MCF 10A (cell line): ENCODE measurements around the gene SACM1L. TPM values are rescaled to one million over a fixed set of nuclear protein-coding genes. Genes with fewer than 3 reads are reported as not detected.

ENCODE experiments used
- BruUV-seq: library from RNA; stranded (reverse); fragments of 400-500 nt; replicated peaks from 2 replicates; lab custom pipeline; 2021; lab: Mats Ljungman, UMichigan
- CTCF ChIA-PET: fragments of 300-600 bp; sonication (Branson Sonifier 250); formaldehyde crosslinking; extraction: SDS; loops from one replicate; lab custom pipeline; 2021; ENCODE audit warnings: antibody characterized with exemption, inconsistent platforms; lab: Yijun Ruan, JAX
- POLR2A ChIA-PET: fragments of 300-600, 350-650 bp; sonication (Branson Sonifier 250); formaldehyde crosslinking; extraction: SDS; loops from one replicate; lab custom pipeline; 2020; ENCODE audit warnings: antibody characterized with exemption, inconsistent platforms; lab: Yijun Ruan, JAX
- DNase-seq: peaks from one replicate; pipeline ENCODE4 v3.0.0-alpha.2; 2018; ENCODE audit not compliant: unreplicated experiment
- H3K27ac Mint-ChIP-seq: one replicate; pipeline ENCODE4 v1.8.0; 2022; ENCODE audit warnings: mild to moderate bottlenecking, low read depth, mixed read lengths; ENCODE audit not compliant: unreplicated experiment
- H3K27me3 Mint-ChIP-seq: one replicate; pipeline ENCODE4 v1.8.0; 2022; ENCODE audit warnings: mixed read lengths; ENCODE audit not compliant: insufficient read depth, unreplicated experiment
- H3K36me3 Mint-ChIP-seq: one replicate; pipeline ENCODE4 v1.8.0; 2022; ENCODE audit warnings: mild to moderate bottlenecking, moderate library complexity, mixed read lengths; ENCODE audit not compliant: insufficient read depth, unreplicated experiment
- H3K4me1 Mint-ChIP-seq: one replicate; pipeline ENCODE4 v1.8.0; 2022; ENCODE audit warnings: mixed read lengths; ENCODE audit not compliant: insufficient read depth, unreplicated experiment
- H3K4me3 Mint-ChIP-seq: one replicate; pipeline ENCODE4 v1.8.0; 2022; ENCODE audit warnings: mild to moderate bottlenecking, moderate library complexity, mixed read lengths; ENCODE audit not compliant: unreplicated experiment
- H3K9me3 Mint-ChIP-seq: one replicate; pipeline ENCODE4 v1.8.0; 2022; ENCODE audit warnings: mixed read lengths; ENCODE audit not compliant: unreplicated experiment
- CTCF ChIP-seq: fragments of 200-600 bp; IDR thresholded peaks from one replicate; pipeline ENCODE4 v1.8.0; 2022; ENCODE audit warnings: antibody characterized with exemption, mild to moderate bottlenecking; ENCODE audit not compliant: unreplicated experiment
- intact Hi-C: fragments of 100-400 bp; cut with micrococcal nuclease; formaldehyde crosslinking; loops from 2 replicates; pipeline ENCODE4 v1.14.1; 2022
- total RNA-seq: library from RNA; stranded (reverse); gene quantifications from 2 replicates; pipeline ENCODE4 v1.2.3, GENCODE V29; 2022

Gene SACM1L
- total RNA-seq, 1 experiment from 2014 or later: 39.3 TPM

DNA sequence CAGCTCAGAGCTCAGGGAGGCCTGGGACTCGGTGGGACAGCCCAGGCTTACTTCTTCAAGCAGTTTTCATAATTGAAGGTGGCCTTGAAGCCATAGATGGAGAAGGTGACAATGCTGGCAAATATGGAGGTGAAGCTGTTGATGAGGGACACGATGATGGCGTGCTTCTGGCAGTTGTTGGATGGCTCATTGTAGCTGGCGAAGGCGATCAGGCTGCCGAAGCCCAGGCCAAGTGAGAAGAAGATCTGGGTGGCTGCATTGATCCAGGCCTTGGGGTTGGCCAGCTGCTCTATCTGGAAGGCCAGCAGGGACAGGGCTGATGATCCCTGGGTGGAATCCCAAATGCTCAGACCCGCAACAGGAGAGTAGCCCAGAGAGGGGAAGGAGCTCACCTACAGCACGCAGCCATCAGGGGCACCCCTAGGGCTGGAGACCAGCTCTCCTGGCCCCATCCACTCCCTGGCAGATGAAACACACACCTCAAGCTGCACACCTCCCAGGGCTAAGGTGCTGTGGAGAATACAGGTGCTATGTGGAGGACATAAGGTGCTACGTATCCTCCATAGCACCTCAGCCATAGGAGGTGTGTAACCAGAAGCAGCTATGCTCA, 82.1 kb downstream of the SACM1L start:
- H3K4me1 Mint-ChIP-seq: no peaks in the 10 kb centered on the region
- H3K9me3 Mint-ChIP-seq: no peaks in the 10 kb centered on the region
- intact Hi-C loops: no loop called here
- TF ChIP-seq CTCF: no peak
- POLR2A ChIA-PET: interaction anchor here (0.6 kb wide), 1 partner anchor 181 kb away, joined by 4 read pairs; no protein-coding TSS in a partner anchor
- H3K36me3 Mint-ChIP-seq: no peaks in the 10 kb centered on the region
- H3K27me3 Mint-ChIP-seq: peaks cover 95% of the 10 kb centered on the region
- no peak overlapping the region for H3K27ac Mint-ChIP-seq
- CTCF ChIA-PET: interaction anchor here (0.6 to 3.1 kb wide), 3 partner anchors 10 to 1448 kb away, joined by 3 to 12 read pairs (median 4); no protein-coding TSS in a partner anchor
- no peak for DNase-seq
- BruUV-seq: no TSS peak
- no peak overlapping the region for H3K4me3 Mint-ChIP-seq

DNA sequence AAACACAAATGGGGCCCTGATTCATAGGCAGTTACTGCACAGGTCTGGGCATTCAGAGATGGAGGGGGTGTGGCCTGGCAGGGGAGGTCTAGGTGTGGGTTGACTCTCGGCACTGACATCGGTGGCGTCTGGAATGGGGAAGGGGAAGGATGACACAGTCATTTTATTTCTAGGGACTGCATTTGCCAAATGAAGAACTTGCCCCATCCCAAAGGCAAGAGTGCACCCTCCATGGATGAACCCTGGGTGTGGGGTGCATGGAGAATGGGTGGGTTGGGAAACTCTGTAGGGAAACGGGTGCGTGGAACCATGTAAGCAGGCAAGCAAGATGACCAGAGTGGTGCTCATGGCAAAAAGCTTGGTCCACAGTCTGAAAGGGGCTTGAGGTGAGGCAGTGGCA, 82.6 kb downstream of the SACM1L start:
- ChIA-PET POLR2A (interaction anchor here (0.6 kb wide), 1 partner anchor 180 kb away, joined by 4 read pairs; no protein-coding TSS in a partner anchor), CTCF (interaction anchor here (0.6 to 3.1 kb wide), 3 partner anchors 11 to 1448 kb away, joined by 3 to 12 read pairs (median 4); no protein-coding TSS in a partner anchor)

DNA sequence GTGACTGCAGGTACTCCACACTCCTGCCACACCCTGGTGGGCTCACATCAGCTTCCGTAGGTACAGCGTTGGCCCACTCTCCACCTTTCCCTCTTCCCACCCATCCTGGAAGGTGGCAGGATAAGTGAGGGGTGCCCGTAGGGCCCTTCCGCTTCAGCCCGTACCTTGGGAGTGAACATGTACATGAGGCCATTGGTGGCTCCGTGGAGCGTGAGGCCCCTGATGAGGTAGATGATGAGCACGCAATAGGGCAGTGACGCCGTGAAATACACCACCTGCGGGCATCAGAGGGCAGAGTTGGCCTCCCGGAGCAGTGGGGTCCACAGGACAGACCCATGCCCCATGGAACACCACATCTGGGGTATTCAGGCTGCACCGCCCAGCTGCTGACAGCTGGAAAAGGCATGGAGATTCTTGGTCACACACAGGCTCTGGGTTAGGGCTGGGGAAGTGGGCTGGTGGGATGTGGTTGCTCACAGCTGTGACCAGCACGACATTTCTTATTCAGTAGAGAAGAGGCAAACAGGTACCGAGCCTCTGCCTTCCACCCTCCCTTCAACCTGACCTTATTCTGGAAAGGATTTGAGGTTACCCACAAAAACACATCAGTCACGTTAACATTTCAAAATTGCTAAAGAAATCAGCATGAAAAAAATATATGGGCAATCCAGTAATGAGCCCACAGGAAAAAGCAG, 83.3 kb downstream of the SACM1L start:
- Mint-ChIP-seq H3K27ac (no peak overlapping the region), H3K36me3 (no peaks in the 10 kb centered on the region), H3K4me3 (no peak overlapping the region), H3K9me3 (no peaks in the 10 kb centered on the region), H3K27me3 (peaks cover 89% of the 10 kb centered on the region), H3K4me1 (no peaks in the 10 kb centered on the region)
- TF ChIP-seq CTCF: no peak
- intact Hi-C loops: no loop called here
- CTCF ChIA-PET: interaction anchor here (0.9 to 3.1 kb wide), 2 partner anchors 9 to 11 kb away, joined by 3 to 12 read pairs; no protein-coding TSS in a partner anchor
- DNase-seq: no peak
- POLR2A ChIA-PET: interaction anchor here (0.6 kb wide), 1 partner anchor 222 kb away, joined by 4 read pairs; no protein-coding TSS in a partner anchor
- BruUV-seq: no TSS peak

More for the DNA sequence above, 82.6 kb downstream of the SACM1L start:
- intact Hi-C loops: no loop called here
- DNase-seq: no peak
- no peak for TF ChIP-seq CTCF
- BruUV-seq: no TSS peak
- H3K36me3 Mint-ChIP-seq: no peaks in the 10 kb centered on the region
- peaks cover 96% of the 10 kb centered on the region for H3K27me3 Mint-ChIP-seq
- no peaks in the 10 kb centered on the region for H3K4me1 Mint-ChIP-seq
- H3K27ac Mint-ChIP-seq: no peak overlapping the region
- H3K9me3 Mint-ChIP-seq: no peaks in the 10 kb centered on the region
- H3K4me3 Mint-ChIP-seq: no peak overlapping the region

GRCh38 chr3:45773072-45773471, 83.9 kb downstream of the SACM1L start:
- intact Hi-C loops: no loop called here
- CTCF ChIA-PET: interaction anchor here (0.9 kb wide), 1 partner anchor 10 kb away, joined by 3 read pairs; no protein-coding TSS in a partner anchor
- Mint-ChIP-seq H3K27me3 (peaks cover 83% of the 10 kb centered on the region), H3K36me3 (no peaks in the 10 kb centered on the region), H3K4me3 (no peak overlapping the region), H3K9me3 (no peaks in the 10 kb centered on the region), H3K4me1 (no peaks in the 10 kb centered on the region), H3K27ac (no peak overlapping the region)
- POLR2A ChIA-PET: interaction anchor here (0.6 kb wide), 1 partner anchor 222 kb away, joined by 4 read pairs; no protein-coding TSS in a partner anchor
- no peak for TF ChIP-seq CTCF
- no peak for DNase-seq
- BruUV-seq: no TSS peak
